Dendritic cell treated with granulocyte-macrophage colony-stimulating factor and Interleukin-4, amounts not matched to agents 40 ng/mL and 50 ng/mL, for 4 days (primary cell): ENCODE data around the gene VTI1A.
"Not testable (repeated sequence)": the region's sequence is repeated elsewhere in the genome, so short reads cannot be mapped to it uniquely, and the experiment has no call there.

Source experiments
- H3K27ac Mint-ChIP-seq: one replicate; pipeline ENCODE4 v1.8.0; 2022; ENCODE audit warnings: mild to moderate bottlenecking, mixed read lengths
- H3K27me3 Mint-ChIP-seq: one replicate; pipeline ENCODE4 v1.8.0; 2022; ENCODE audit warnings: mild to moderate bottlenecking, mixed read lengths
- H3K36me3 Mint-ChIP-seq: one replicate; pipeline ENCODE4 v1.8.0; 2022; ENCODE audit warnings: low read depth, mixed read lengths
- H3K4me1 Mint-ChIP-seq: one replicate; pipeline ENCODE4 v1.8.0; 2022; ENCODE audit warnings: low read depth, mixed read lengths
- H3K4me3 Mint-ChIP-seq: one replicate; pipeline ENCODE4 v1.8.0; 2022; ENCODE audit warnings: mild to moderate bottlenecking, moderate library complexity, mixed read lengths
- H3K9me3 Mint-ChIP-seq: one replicate; pipeline ENCODE4 v1.8.0; 2022; ENCODE audit warnings: mixed read lengths
- intact Hi-C: fragments of 100-400 bp; cut with micrococcal nuclease; formaldehyde crosslinking; loops from one replicate; pipeline ENCODE4 v1.15.0; 2022

Gene VTI1A

GRCh38 chr10:112584276-112584675, 137.3 kb downstream of the VTI1A start:
- H3K27me3 Mint-ChIP-seq: no peaks in the 10 kb centered on the region
- intact Hi-C loops: no loop called here
- peaks cover 5% of the 10 kb centered on the region for H3K4me1 Mint-ChIP-seq
- H3K4me3 Mint-ChIP-seq: no peak overlapping the region
- H3K9me3 Mint-ChIP-seq: no peaks in the 10 kb centered on the region
- H3K36me3 Mint-ChIP-seq: peaks cover 15% of the 10 kb centered on the region
- no peak overlapping the region for H3K27ac Mint-ChIP-seq

GRCh38 chr10:112585126-112585525, 138.1 kb downstream of the VTI1A start:
- no peaks in the 10 kb centered on the region for H3K9me3 Mint-ChIP-seq
- H3K27me3 Mint-ChIP-seq: no peaks in the 10 kb centered on the region
- H3K4me1 Mint-ChIP-seq: peaks cover 5% of the 10 kb centered on the region
- H3K36me3 Mint-ChIP-seq: peaks cover 7% of the 10 kb centered on the region
- no peak overlapping the region for H3K27ac Mint-ChIP-seq
- intact Hi-C loops: no loop called here
- H3K4me3 Mint-ChIP-seq: no peak overlapping the region

GRCh38 chr10:112585960-112586359, 138.9 kb downstream of the VTI1A start:
- Mint-ChIP-seq H3K9me3 (no peaks in the 10 kb centered on the region), H3K4me3 (no peak overlapping the region), H3K4me1 (peaks cover 5% of the 10 kb centered on the region), H3K27me3 (no peaks in the 10 kb centered on the region), H3K36me3 (no peaks in the 10 kb centered on the region), H3K27ac (no peak overlapping the region)
- intact Hi-C loops: no loop called here

- Mint-ChIP-seq H3K4me3 (no peak overlapping the region), H3K27me3 (no peaks in the 10 kb centered on the region), H3K9me3 (no peaks in the 10 kb centered on the region), H3K36me3 (no peaks in the 10 kb centered on the region), H3K4me1 (peaks cover 5% of the 10 kb centered on the region), H3K27ac (no peak overlapping the region)
- intact Hi-C loops: no loop called here
Observed at GRCh38 chr10:112587729-112588128, 140.7 kb downstream of the VTI1A start.

GRCh38 chr10:112588225-112588990, 141.4 kb downstream of the VTI1A start:
- Mint-ChIP-seq H3K9me3 (no peaks in the 10 kb centered on the region), H3K4me1 (peaks cover 5% of the 10 kb centered on the region), H3K27me3 (no peaks in the 10 kb centered on the region), H3K36me3 (no peaks in the 10 kb centered on the region), H3K27ac (no peak overlapping the region), H3K4me3 (no peak overlapping the region)
- intact Hi-C loops: no loop called here

- H3K9me3 Mint-ChIP-seq: no peaks in the 10 kb centered on the region
- intact Hi-C loops: no loop called here
- H3K27me3 Mint-ChIP-seq: no peaks in the 10 kb centered on the region
- no peak overlapping the region for H3K27ac Mint-ChIP-seq
- no peaks in the 10 kb centered on the region for H3K36me3 Mint-ChIP-seq
- H3K4me3 Mint-ChIP-seq: no peak overlapping the region
- peaks cover 5% of the 10 kb centered on the region for H3K4me1 Mint-ChIP-seq
Observed at GRCh38 chr10:112589081-112589480, 142.1 kb downstream of the VTI1A start.

GRCh38 chr10:112590786-112591185, 143.8 kb downstream of the VTI1A start:
- H3K4me1 Mint-ChIP-seq, H3K36me3 Mint-ChIP-seq, H3K27me3 Mint-ChIP-seq, H3K4me3 Mint-ChIP-seq, intact Hi-C loops, H3K27ac Mint-ChIP-seq, H3K9me3 Mint-ChIP-seq: not testable (repeated sequence)

GRCh38 chr10:112593023-112593422, 146.0 kb downstream of the VTI1A start:
- intact Hi-C loops: no loop called here
- Mint-ChIP-seq H3K9me3 (no peaks in the 10 kb centered on the region), H3K36me3 (no peaks in the 10 kb centered on the region), H3K27me3 (no peaks in the 10 kb centered on the region), H3K4me1 (no peaks in the 10 kb centered on the region), H3K27ac (no peak overlapping the region), H3K4me3 (no peak overlapping the region)

- H3K4me1 Mint-ChIP-seq: peaks cover 9% of the 10 kb centered on the region
- H3K4me3 Mint-ChIP-seq: no peak overlapping the region
- intact Hi-C loops: no loop called here
- H3K27ac Mint-ChIP-seq: no peak overlapping the region
- H3K9me3 Mint-ChIP-seq: no peaks in the 10 kb centered on the region
- no peaks in the 10 kb centered on the region for H3K27me3 Mint-ChIP-seq
- peaks cover 5% of the 10 kb centered on the region for H3K36me3 Mint-ChIP-seq
Observed at GRCh38 chr10:112601214-112602090, 154.4 kb downstream of the VTI1A start.

GRCh38 chr10:112603062-112603461, 156.0 kb downstream of the VTI1A start:
- intact Hi-C loops: no loop called here
- H3K4me3 Mint-ChIP-seq: no peak overlapping the region
- peaks cover 9% of the 10 kb centered on the region for H3K4me1 Mint-ChIP-seq
- no peaks in the 10 kb centered on the region for H3K27me3 Mint-ChIP-seq
- no peak overlapping the region for H3K27ac Mint-ChIP-seq
- H3K36me3 Mint-ChIP-seq: peaks cover 6% of the 10 kb centered on the region
- H3K9me3 Mint-ChIP-seq: no peaks in the 10 kb centered on the region

- peaks cover 12% of the 10 kb centered on the region for H3K36me3 Mint-ChIP-seq
- no peaks in the 10 kb centered on the region for H3K9me3 Mint-ChIP-seq
- peaks cover 9% of the 10 kb centered on the region for H3K4me1 Mint-ChIP-seq
- intact Hi-C loops: no loop called here
- H3K27me3 Mint-ChIP-seq: no peaks in the 10 kb centered on the region
- H3K4me3 Mint-ChIP-seq: no peak overlapping the region
- H3K27ac Mint-ChIP-seq: no peak overlapping the region
Observed at GRCh38 chr10:112605063-112605462, 158.0 kb downstream of the VTI1A start.

GRCh38 chr10:112607506-112607905, 160.5 kb downstream of the VTI1A start:
- Mint-ChIP-seq H3K4me3 (no peak overlapping the region), H3K36me3 (peaks cover 13% of the 10 kb centered on the region), H3K27ac (no peak overlapping the region), H3K4me1 (peaks cover 9% of the 10 kb centered on the region), H3K27me3 (no peaks in the 10 kb centered on the region), H3K9me3 (no peaks in the 10 kb centered on the region)
- intact Hi-C loops: no loop called here

GRCh38 chr10:112613620-112614019, 166.6 kb downstream of the VTI1A start:
- Mint-ChIP-seq H3K27me3 (no peaks in the 10 kb centered on the region), H3K27ac (no peak overlapping the region), H3K36me3 (peaks cover 7% of the 10 kb centered on the region), H3K4me3 (no peak overlapping the region), H3K4me1 (no peaks in the 10 kb centered on the region), H3K9me3 (peaks cover 7% of the 10 kb centered on the region)
- intact Hi-C loops: no loop called here

- H3K9me3 Mint-ChIP-seq: peaks cover 7% of the 10 kb centered on the region
Observed at GRCh38 chr10:112614072-112614471, 167.1 kb downstream of the VTI1A start.

More at GRCh38 chr10:112614072-112614471, 167.1 kb downstream of the VTI1A start:
- no peaks in the 10 kb centered on the region for H3K27me3 Mint-ChIP-seq
- H3K36me3 Mint-ChIP-seq: peaks cover 7% of the 10 kb centered on the region
- intact Hi-C loops: no loop called here
- no peaks in the 10 kb centered on the region for H3K4me1 Mint-ChIP-seq
- no peak overlapping the region for H3K4me3 Mint-ChIP-seq
- H3K27ac Mint-ChIP-seq: no peak overlapping the region
